Caco-2 (cell line): ENCODE results near the gene PEAK3. TPM values are rescaled to one million over a fixed set of nuclear protein-coding genes. Genes with fewer than 3 reads are reported as not detected.

Experiments
- BruUV-seq: library from RNA; stranded (reverse); fragments of 400-500 nt; replicated peaks from 2 replicates; lab custom pipeline; 2021; lab: Mats Ljungman, UMichigan
- CTCF ChIA-PET: fragments of 300-600 bp; sonication (Branson Sonifier 250); formaldehyde crosslinking; loops from one replicate; lab custom pipeline; 2022; ENCODE audit warnings: antibody characterized with exemption; lab: Charles Lee
- POLR2A ChIA-PET: fragments of 300-600 bp; sonication (Branson Sonifier 250); formaldehyde crosslinking; loops from one replicate; lab custom pipeline; 2022; ENCODE audit warnings: antibody characterized with exemption; lab: Charles Lee
- DNase-seq, 2 experiments: peaks; one replicate each; pipeline versions ENCODE4 v3.0.0 to v3.0.0-alpha.2; 2020 to 2022
- H3K27me3 ChIP-seq: replicated peaks from 2 replicates; pipeline ENCODE4 v1.6.0; 2011; ENCODE audit warnings: low read length; ENCODE audit not compliant: control insufficient read depth, insufficient read depth
- H3K36me3 ChIP-seq: 2 replicates; pipeline ENCODE4 v1.5.1; 2011; ENCODE audit warnings: low read length; ENCODE audit not compliant: control insufficient read depth, insufficient read depth
- H3K4me1 ChIP-seq: fragments of 250-450 bp; sonication (Bioruptor Pico); 2 replicates; pipeline ENCODE4 v1.5.1; 2020; ENCODE audit warnings: mild to moderate bottlenecking
- H3K4me3 ChIP-seq: 2 replicates; pipeline ENCODE4 v1.5.1; 2011; ENCODE audit warnings: low read depth, mild to moderate bottlenecking, control low read depth, low read length
- H3K9me3 ChIP-seq: fragments of 250-450 bp; sonication (Bioruptor Pico); 2 replicates; pipeline ENCODE4 v1.5.1; 2020; ENCODE audit warnings: mild to moderate bottlenecking, moderate library complexity
- H3K27ac Mint-ChIP-seq: one replicate; pipeline ENCODE4 v1.8.0; 2022; ENCODE audit warnings: mixed read lengths; ENCODE audit not compliant: unreplicated experiment
- H3K27me3 Mint-ChIP-seq: one replicate; pipeline ENCODE4 v1.8.0; 2022; ENCODE audit warnings: mixed read lengths; ENCODE audit not compliant: insufficient read depth, unreplicated experiment
- H3K36me3 Mint-ChIP-seq: one replicate; pipeline ENCODE4 v1.8.0; 2022; ENCODE audit warnings: mild to moderate bottlenecking, mixed read lengths; ENCODE audit not compliant: insufficient read depth, unreplicated experiment
- H3K4me1 Mint-ChIP-seq: one replicate; pipeline ENCODE4 v1.8.0; 2022; ENCODE audit warnings: low read depth, mixed read lengths; ENCODE audit not compliant: unreplicated experiment
- H3K4me3 Mint-ChIP-seq: one replicate; pipeline ENCODE4 v1.8.0; 2022; ENCODE audit warnings: mild to moderate bottlenecking, moderate library complexity, mixed read lengths; ENCODE audit not compliant: unreplicated experiment
- H3K9me3 Mint-ChIP-seq: one replicate; pipeline ENCODE4 v1.8.0; 2022; ENCODE audit warnings: mixed read lengths; ENCODE audit not compliant: unreplicated experiment
- intact Hi-C: fragments of 100-400 bp; cut with micrococcal nuclease; formaldehyde crosslinking; loops from one replicate; pipeline ENCODE4 v1.10.0; 2022; ENCODE audit not compliant: unreplicated experiment
- total RNA-seq: library from RNA; stranded (reverse); gene quantifications from 2 replicates; pipeline ENCODE4 v1.2.3, GENCODE V29; 2022
- TF ChIP-seq, protein P1 (sequence below), 2 experiments: fragments of 200-600 bp in 1 of 2; IDR thresholded peaks; 1 replicate in 1 of 2; 2 replicates in 1 of 2; pipeline versions ENCODE4 v1.5.1 to v1.8.0; 2011 to 2022; ENCODE audit warnings: antibody characterized with exemption in 1 of 2, control low read depth in 1 of 2, inconsistent platforms in 1 of 2, low read depth in 1 of 2, low read length in 1 of 2, mild to moderate bottlenecking in 1 of 2, moderate library complexity in 1 of 2; ENCODE audit not compliant: insufficient read depth in 1 of 2, severe bottlenecking in 1 of 2, unreplicated experiment in 1 of 2

The PEAK3 gene
- total RNA-seq, 1 experiment from 2014 or later: not detected

DNA sequence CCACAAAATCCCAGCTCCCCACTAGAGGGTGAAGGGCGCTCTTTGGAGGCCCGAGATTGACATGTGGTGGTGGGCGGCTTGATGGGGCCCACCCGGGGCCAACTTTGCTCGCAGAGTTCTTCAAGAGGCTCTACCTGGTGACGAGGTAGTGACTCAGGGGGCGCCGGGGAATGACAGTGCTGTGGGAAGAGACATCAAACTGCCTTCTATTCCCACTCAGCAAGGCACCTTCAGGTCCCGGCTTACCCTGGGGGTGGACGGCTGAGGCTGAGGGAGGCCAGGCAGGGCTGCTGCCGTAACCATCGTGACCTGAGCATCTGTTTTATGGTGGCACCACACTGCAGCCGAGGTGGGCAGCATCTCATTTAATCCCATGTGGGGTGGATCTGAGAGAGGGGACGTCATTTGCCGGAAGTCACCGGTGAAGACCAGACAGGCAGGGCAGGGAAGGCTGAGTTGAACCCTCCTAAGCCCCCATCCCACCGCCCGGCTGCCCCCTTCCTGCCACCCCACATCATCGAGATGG is 24.4 kb upstream of the PEAK3 start:
- Mint-ChIP-seq H3K4me3 (no peak overlapping the region), H3K27me3 (no peaks in the 10 kb centered on the region), H3K4me1 (peaks cover 6% of the 10 kb centered on the region), H3K36me3 (no peaks in the 10 kb centered on the region), H3K9me3 (no peaks in the 10 kb centered on the region), H3K27ac (no peak overlapping the region)
- Histone ChIP-seq H3K9me3 (no peaks in the 10 kb centered on the region), H3K4me3 (no peak overlapping the region), H3K4me1 (0 out of 2 replicates have a peak, but pooled peaks cover 3% of the 10 kb centered on the region), H3K36me3 (no peaks in the 10 kb centered on the region), H3K27me3 (no peaks in the 10 kb centered on the region)
- ChIA-PET CTCF (interaction anchor here (1.0 kb wide), 1 partner anchor 88 kb away, joined by 3 read pairs; no protein-coding TSS in a partner anchor), POLR2A (no interaction called here)
- intact Hi-C loops: no loop called here
- TF ChIP-seq, protein P1, sequence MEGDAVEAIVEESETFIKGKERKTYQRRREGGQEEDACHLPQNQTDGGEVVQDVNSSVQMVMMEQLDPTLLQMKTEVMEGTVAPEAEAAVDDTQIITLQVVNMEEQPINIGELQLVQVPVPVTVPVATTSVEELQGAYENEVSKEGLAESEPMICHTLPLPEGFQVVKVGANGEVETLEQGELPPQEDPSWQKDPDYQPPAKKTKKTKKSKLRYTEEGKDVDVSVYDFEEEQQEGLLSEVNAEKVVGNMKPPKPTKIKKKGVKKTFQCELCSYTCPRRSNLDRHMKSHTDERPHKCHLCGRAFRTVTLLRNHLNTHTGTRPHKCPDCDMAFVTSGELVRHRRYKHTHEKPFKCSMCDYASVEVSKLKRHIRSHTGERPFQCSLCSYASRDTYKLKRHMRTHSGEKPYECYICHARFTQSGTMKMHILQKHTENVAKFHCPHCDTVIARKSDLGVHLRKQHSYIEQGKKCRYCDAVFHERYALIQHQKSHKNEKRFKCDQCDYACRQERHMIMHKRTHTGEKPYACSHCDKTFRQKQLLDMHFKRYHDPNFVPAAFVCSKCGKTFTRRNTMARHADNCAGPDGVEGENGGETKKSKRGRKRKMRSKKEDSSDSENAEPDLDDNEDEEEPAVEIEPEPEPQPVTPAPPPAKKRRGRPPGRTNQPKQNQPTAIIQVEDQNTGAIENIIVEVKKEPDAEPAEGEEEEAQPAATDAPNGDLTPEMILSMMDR (IDR thresholded peaks at IDR 0.05; ENCODE audit: insufficient read depth in 1 of 2, low read depth in 1 of 2, low read length in 1 of 2, severe bottlenecking in 1 of 2, unreplicated experiment in 1 of 2): no peak
- no TSS peak for BruUV-seq
- DNase-seq: no peak

DNA sequence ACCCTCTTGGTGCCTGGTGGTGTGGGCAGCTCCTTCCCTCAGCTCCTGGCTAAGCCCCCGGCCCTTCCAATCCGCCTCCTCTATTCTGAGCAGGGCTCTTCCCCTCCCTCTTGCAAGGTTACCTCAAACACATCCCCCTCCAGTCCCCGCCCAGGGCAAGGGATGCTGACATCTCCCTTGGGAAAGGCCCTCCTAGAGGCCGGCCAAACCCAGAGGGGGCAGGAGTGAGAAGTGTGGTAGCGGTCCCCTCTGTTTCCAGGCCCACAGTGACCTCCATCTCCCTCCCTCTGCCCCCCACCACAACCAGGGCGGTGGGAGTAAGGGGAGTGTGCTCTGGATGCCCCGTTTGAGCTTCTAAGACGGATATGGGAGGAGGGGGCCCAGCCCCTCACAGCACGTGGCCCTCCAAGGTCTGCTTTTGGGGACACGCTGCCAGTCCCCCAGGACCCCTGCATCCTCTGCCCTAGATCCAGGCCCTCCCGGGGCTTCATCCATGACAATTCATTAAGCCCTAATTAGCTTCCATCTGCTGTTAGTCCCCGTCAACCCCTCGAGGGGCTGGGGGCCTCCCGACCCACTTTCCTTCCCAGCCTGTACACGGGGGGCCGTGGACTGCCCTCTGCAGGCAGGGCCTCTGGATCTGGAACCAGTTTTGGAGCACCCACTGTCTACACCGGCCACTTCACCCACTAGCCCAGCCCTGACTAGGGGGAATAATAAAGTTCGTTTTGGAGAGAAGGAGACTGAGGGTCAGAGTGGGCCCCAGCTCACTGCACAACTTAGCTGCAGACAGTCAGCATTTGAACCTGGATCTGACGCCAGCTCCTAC is 23.7 kb upstream of the PEAK3 start:
- Mint-ChIP-seq H3K27ac (no peak overlapping the region), H3K4me3 (no peak overlapping the region), H3K4me1 (peaks cover 6% of the 10 kb centered on the region), H3K36me3 (no peaks in the 10 kb centered on the region), H3K27me3 (no peaks in the 10 kb centered on the region), H3K9me3 (no peaks in the 10 kb centered on the region)
- CTCF ChIA-PET: interaction anchor here (1.0 kb wide), 1 partner anchor 89 kb away, joined by 3 read pairs; no protein-coding TSS in a partner anchor
- BruUV-seq: no TSS peak
- TF ChIP-seq, protein P1 (IDR thresholded peaks at IDR 0.05; ENCODE audit: insufficient read depth in 1 of 2, low read depth in 1 of 2, low read length in 1 of 2, severe bottlenecking in 1 of 2, unreplicated experiment in 1 of 2): no peak
- H3K4me3 ChIP-seq: no peak overlapping the region
- H3K27me3 ChIP-seq: no peaks in the 10 kb centered on the region
- no peak for DNase-seq
- no peaks in the 10 kb centered on the region for H3K36me3 ChIP-seq
- H3K4me1 ChIP-seq: 0 out of 2 replicates have a peak, but pooled peaks cover 3% of the 10 kb centered on the region
- POLR2A ChIA-PET: no interaction called here
- intact Hi-C loops: no loop called here
- no peaks in the 10 kb centered on the region for H3K9me3 ChIP-seq

DNA sequence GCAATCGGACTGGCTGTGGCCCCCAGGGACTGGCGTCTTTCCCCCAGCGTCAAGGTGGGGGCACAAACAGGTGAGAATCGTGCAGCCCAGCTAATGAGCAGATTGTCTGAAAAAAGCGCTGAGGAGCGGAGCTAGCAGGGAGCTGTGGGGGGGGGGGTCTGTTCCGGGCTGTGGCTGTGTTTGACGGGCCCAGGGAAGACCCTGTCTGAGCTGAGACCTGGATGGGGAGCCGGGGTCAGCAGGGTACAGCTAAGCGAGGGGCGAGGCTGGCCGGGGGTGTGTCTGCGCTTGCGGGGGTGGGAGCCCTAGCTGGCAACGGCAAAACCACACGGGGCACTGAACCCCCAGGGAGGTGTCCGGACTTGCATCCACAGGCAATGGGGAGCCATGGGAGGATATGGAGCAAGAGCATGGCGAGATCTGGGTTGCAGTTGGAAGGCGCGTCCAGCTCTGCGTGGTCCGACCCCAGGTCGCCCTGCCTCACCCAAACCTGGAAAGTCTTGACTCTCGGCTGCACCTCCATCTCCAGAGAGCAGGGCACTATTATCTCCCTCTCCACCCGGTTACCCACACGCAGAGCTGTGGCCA is 21.3 kb upstream of the PEAK3 start:
- ChIA-PET CTCF (no interaction called here), POLR2A (no interaction called here)
- TF ChIP-seq, protein P1 (IDR thresholded peaks at IDR 0.05; ENCODE audit: insufficient read depth in 1 of 2, low read depth in 1 of 2, low read length in 1 of 2, severe bottlenecking in 1 of 2, unreplicated experiment in 1 of 2): no peak
- H3K27me3 ChIP-seq: no peaks in the 10 kb centered on the region
- H3K4me1 ChIP-seq: no peaks in the 10 kb centered on the region
- no peaks in the 10 kb centered on the region for H3K36me3 ChIP-seq
- Mint-ChIP-seq H3K4me1 (no peaks in the 10 kb centered on the region), H3K4me3 (no peak overlapping the region), H3K9me3 (no peaks in the 10 kb centered on the region), H3K36me3 (peaks cover 4% of the 10 kb centered on the region), H3K27me3 (no peaks in the 10 kb centered on the region), H3K27ac (no peak overlapping the region)
- H3K4me3 ChIP-seq: no peak overlapping the region
- intact Hi-C loops: no loop called here
- BruUV-seq: no TSS peak
- no peaks in the 10 kb centered on the region for H3K9me3 ChIP-seq
- no peak for DNase-seq
